Measurements from ENCODE around the gene FATE1. TPM values are rescaled to one million over a fixed set of nuclear protein-coding genes. Genes with fewer than 3 reads are reported as not detected.

Gene FATE1
- polyA plus RNA-seq, 1 donor from 2014 or later, result not detected

DNA sequence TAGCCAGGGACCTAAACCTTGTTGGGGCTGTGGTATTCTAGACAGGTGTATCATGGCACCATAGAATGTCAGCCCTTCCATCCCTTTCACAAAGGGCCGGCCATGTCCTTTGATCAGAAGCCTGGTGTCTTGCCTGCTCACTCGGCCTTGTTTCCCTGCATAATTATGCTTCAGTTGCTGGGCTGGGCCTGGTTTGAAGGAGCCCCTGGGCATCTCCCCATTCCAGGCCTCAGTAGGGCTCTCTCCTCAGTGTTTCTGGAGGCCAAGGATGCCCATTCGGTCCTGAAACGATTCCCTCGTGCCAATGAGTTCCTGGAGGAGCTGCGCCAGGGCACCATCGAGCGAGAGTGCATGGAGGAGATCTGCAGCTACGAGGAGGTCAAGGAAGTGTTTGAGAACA, 16.1 kb upstream of the FATE1 start:
- peaks cover 0 to 3% (median 0%) of the 10 kb centered on the region in 3 donors for H3K9me3 Mint-ChIP-seq
- no peaks in the 10 kb centered on the region for H3K36me3 Mint-ChIP-seq
- H3K27ac Mint-ChIP-seq, result no peak overlapping the region
- H3K4me1 Mint-ChIP-seq, result no peaks in the 10 kb centered on the region
- peaks cover 4% of the 10 kb centered on the region for H3K27me3 Mint-ChIP-seq
- H3K4me3 Mint-ChIP-seq, result no peak overlapping the region

DNA sequence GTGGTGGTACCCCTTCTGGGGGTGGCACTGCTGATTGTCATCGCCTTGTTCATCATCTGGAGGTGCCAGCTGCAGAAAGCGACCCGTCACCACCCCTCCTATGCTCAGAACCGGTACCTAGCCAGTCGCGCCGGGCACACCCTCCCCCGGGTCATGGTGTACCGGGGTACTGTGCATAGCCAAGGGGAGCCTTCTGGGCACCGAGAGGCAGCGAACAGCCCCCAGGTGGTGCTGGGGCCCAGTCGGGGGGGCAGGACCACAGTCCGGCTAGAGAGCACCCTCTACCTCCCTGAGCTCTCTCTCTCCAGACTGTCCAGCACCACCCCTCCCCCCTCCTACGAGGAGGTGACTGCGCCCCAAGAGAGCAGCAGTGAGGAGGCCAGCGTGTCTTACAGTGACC, 15.3 kb upstream of the FATE1 start:
- Mint-ChIP-seq H3K27ac (no peak overlapping the region), H3K4me3 (no peak overlapping the region), H3K9me3 (peaks cover 0 to 3% (median 0%) of the 10 kb centered on the region in 3 donors), H3K4me1 (no peaks in the 10 kb centered on the region), H3K36me3 (no peaks in the 10 kb centered on the region), H3K27me3 (peaks cover 5% of the 10 kb centered on the region)

DNA sequence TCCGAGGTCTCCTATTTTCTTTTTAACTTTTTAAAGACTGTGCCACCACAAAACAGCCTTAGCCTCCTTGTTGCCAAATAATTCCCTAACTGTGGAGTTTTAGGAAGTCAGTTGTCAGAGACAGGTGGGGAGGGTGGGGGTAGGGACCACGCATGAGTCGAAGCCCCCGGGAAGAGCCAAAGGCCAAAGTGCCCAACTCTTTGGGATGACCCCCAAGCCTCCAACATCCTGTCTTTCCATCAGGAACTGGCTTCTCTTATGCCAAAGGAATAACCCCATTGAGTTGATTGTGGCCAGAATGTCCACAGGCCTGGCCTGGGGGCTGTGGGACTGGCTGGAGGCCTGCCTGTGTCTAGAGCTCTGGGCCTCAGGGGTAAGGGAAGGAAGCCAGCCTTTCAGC, 14.8 kb upstream of the FATE1 start:
- Mint-ChIP-seq H3K27ac (no peak overlapping the region), H3K27me3 (peaks cover 5% of the 10 kb centered on the region), H3K9me3 (peaks cover 0 to 2% (median 0%) of the 10 kb centered on the region in 3 donors), H3K4me3 (no peak overlapping the region), H3K4me1 (no peaks in the 10 kb centered on the region), H3K36me3 (no peaks in the 10 kb centered on the region)

DNA sequence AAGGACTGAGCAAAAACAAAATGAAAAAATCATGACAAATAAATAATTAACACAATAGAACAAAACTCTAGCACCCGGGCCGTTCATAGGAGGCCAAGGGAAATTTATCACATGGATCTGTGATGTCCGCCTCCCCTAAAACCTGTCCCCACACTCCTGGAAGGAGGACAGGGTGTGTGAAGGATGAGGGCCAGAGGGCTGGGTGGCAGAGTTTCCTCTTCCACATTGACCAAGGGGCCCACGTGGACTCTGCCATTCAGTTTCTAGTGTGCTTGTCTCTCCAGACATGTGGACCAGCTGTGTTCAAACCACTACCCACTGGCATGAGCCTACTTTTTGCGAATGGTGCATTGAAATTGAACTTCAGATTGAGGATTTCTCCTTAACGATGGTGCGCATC, 14.3 kb upstream of the FATE1 start:
- Mint-ChIP-seq H3K4me1 (no peaks in the 10 kb centered on the region), H3K27me3 (peaks cover 5% of the 10 kb centered on the region), H3K4me3 (no peak overlapping the region), H3K36me3 (no peaks in the 10 kb centered on the region), H3K27ac (no peak overlapping the region), H3K9me3 (peaks cover 0 to 2% (median 0%) of the 10 kb centered on the region in 3 donors)

DNA sequence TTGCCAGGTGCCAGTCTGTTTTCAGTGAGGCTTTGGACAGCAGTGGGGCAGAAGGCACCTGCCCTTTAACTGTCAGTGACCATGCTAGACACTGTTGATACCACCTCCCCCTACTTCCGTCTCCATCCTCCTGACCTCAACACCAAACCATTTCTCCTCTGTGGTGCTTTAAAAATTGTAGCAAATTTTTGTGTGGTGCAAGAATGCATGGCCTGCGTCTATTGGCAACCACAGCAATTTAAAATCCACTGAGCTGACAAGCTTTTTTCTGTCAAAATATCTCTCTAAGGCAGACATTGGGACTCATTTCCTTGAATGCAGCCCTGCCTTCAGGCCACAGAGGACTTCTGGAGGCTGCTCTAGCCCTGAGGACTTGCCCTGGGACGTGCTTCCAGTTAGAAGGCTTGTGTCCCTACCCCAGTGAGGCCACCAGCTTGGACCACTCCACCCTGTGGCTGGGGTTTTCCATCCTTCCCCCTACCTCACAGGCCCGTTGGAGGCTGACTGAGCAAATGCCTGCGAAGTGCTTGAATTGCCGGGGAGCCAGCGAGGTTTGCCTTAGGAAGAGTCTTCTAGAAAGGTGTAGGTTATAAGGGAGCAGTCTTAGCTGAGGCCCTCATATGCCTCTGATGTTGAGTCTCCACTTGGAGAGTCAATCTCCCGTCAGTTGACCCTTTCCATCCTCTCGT, 13.7 kb upstream of the FATE1 start:
- H3K27me3 Mint-ChIP-seq, result peaks cover 5% of the 10 kb centered on the region
- no peaks in the 10 kb centered on the region for H3K36me3 Mint-ChIP-seq
- no peak overlapping the region for H3K27ac Mint-ChIP-seq
- H3K9me3 Mint-ChIP-seq, result peaks cover 0 to 2% (median 0%) of the 10 kb centered on the region in 3 donors
- no peaks in the 10 kb centered on the region for H3K4me1 Mint-ChIP-seq
- peak overlapping the region in 1 of 4 donors; percentile 17 for H3K4me3 Mint-ChIP-seq

DNA sequence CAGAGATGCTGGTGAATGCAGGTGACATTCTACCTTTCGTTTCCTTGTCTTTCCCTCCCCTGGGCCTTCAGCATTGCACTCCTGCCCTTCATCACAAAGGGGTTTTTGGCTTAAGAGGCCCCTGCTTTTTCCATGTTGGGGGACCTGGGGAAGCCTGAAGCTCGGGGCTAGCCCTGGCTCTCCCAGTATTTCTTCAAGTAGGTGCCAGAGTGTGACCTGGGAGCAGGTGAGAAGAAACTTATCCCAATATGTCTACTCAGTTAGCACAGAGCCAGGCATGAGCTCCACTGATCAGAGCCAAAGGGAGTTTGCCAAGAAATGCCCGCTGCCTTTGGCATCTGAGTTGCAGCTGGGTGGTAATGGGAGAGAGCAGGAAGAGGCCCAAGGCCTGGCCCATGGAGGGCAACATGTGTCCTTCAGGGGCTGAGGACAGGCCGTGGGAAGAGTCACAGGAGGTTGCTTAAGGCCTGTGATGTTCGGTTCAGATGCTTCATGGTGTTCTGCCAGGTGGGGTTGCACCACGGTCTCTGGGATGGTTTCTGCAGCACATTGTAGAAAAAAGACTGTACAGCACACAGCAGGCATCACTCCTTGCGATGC, 13.0 kb upstream of the FATE1 start:
- Mint-ChIP-seq H3K27me3 (peaks cover 5% of the 10 kb centered on the region), H3K4me1 (no peaks in the 10 kb centered on the region), H3K4me3 (peak overlapping the region in 1 of 4 donors; percentile 17), H3K36me3 (no peaks in the 10 kb centered on the region), H3K27ac (no peak overlapping the region), H3K9me3 (peaks cover 0 to 2% (median 0%) of the 10 kb centered on the region in 3 donors)

DNA sequence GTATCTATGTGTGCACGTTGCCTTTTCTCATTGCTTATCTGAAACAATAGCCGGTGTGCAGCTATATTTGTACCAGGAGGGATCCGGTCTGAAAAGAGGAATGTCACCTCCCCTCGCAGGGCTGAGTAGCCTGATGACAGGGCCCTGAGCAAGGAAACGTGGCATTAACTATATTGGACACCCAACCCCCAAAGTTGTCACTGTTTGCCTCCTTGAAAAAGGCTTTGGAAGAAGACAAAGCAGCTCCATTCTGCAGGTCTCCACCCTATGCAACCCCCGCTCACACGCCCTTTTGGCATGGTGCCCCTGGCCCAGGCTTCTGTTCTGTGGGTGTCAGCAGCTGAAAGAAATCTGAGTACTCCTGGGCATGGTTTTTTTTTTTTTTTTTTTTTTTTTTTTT, 12.3 kb upstream of the FATE1 start:
- H3K4me1 Mint-ChIP-seq, result no peaks in the 10 kb centered on the region
- no peaks in the 10 kb centered on the region for H3K36me3 Mint-ChIP-seq
- H3K27ac Mint-ChIP-seq, result no peak overlapping the region
- peaks cover 5% of the 10 kb centered on the region for H3K27me3 Mint-ChIP-seq
- no peak overlapping the region for H3K4me3 Mint-ChIP-seq
- H3K9me3 Mint-ChIP-seq, result peaks cover 0 to 2% (median 0%) of the 10 kb centered on the region in 3 donors

DNA sequence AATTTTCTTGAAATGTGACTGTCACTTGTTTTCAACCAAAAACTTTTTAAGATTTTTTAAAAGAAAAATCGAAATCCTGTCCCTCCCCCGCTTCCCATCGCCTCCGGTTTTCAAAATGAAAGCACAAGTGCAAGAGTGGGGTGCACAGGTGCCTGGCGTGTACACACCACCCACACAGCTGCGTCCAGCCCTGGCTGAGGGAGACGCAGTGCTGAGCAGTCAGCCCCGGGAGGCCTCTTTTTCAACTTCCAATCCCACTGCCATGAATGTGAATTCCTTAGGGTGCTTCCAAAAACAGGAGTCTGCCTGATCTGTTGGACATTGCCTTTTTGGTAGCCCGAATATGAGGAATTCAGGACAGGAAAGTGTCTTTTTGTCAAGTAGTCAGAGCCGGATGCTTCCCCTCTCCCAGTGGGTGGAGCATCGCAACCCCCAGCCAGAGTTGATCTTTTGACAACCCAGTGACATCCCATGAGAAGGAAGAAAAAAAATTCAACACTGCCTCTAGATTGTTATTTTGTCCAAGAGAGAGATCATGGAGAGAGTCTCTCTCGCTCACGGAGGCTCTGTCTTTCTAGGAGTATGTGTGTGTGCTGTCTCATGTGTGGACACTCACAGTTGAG, 11.7 kb upstream of the FATE1 start:
- no peak overlapping the region for H3K4me3 Mint-ChIP-seq
- H3K36me3 Mint-ChIP-seq, result no peaks in the 10 kb centered on the region
- peaks cover 0 to 2% (median 0%) of the 10 kb centered on the region in 3 donors for H3K9me3 Mint-ChIP-seq
- no peak overlapping the region for H3K27ac Mint-ChIP-seq
- H3K4me1 Mint-ChIP-seq, result no peaks in the 10 kb centered on the region
- H3K27me3 Mint-ChIP-seq, result peaks cover 5% of the 10 kb centered on the region

DNA sequence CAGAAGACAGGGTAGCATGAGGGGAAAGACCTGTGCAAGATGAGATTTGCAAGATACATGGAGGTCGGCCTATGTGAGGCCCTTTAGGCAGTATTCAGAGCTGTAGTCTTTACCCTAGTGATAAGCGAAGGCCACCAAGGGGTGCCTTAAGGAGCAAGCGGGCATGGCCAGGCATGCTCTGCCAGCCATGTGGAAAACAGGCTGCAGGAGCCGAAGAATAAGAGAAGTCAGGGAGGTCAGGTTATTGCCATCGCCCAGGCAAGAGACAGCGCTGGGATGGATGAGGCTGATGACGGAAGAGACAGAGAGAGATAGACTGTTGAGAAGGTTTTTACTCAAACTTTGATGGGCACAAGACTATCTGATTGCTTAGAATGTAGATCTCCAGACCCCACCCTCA, 7.0 kb upstream of the FATE1 start:
- H3K9me3 Mint-ChIP-seq, result peaks cover 0 to 2% (median 0%) of the 10 kb centered on the region in 3 donors
- H3K27ac Mint-ChIP-seq, result no peak overlapping the region
- no peaks in the 10 kb centered on the region for H3K36me3 Mint-ChIP-seq
- H3K4me1 Mint-ChIP-seq, result no peaks in the 10 kb centered on the region
- peaks cover 5% of the 10 kb centered on the region for H3K27me3 Mint-ChIP-seq
- H3K4me3 Mint-ChIP-seq, result no peak overlapping the region

DNA sequence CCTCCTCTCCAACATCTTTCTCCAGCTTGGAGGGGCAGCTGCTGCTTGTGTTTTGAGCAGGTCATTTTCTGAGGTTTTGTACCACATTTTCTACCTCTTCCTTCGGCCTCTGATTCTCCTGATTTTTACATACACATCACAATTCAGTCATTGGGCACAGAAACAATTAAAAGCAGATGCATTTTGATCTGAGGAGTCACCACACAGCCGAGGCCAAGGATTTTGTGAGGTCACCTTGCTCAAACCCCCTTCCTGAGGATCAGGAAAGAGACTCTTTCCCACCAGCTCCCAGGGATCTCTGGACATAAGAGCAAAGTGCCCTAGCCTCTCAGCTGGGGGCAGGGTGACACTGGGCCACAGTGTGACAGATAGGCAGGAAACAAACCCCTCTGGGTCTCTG, 5.4 kb upstream of the FATE1 start:
- no peaks in the 10 kb centered on the region for H3K36me3 Mint-ChIP-seq
- H3K27ac Mint-ChIP-seq, result no peak overlapping the region
- no peak overlapping the region for H3K4me3 Mint-ChIP-seq
- H3K9me3 Mint-ChIP-seq, result no peaks in the 10 kb centered on the region
- H3K4me1 Mint-ChIP-seq, result no peaks in the 10 kb centered on the region
- H3K27me3 Mint-ChIP-seq, result peaks cover 3% of the 10 kb centered on the region

DNA sequence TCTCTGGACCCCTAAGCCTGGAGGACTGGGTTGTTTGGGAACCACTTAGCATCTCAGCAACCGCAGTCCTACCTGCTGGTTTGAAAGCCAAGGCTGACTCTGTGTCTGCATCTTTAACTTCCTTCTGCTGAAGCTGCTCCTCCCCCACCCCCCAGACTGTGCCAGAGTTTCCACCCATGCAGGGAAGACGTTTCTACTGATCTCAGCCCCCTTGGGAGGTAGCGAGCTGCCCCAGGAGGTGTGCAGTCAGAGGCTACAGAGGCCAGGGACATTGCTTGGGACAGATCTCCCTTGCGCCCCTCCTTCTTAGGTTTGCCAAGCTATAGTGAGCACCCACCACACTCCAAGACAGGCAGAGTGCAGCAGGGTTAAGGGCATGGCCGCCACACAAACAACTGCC, 4.7 kb upstream of the FATE1 start:
- H3K27ac Mint-ChIP-seq, result no peak overlapping the region
- H3K9me3 Mint-ChIP-seq, result no peaks in the 10 kb centered on the region
- H3K36me3 Mint-ChIP-seq, result no peaks in the 10 kb centered on the region
- H3K27me3 Mint-ChIP-seq, result peaks cover 2% of the 10 kb centered on the region
- H3K4me1 Mint-ChIP-seq, result no peaks in the 10 kb centered on the region
- H3K4me3 Mint-ChIP-seq, result no peak overlapping the region

DNA sequence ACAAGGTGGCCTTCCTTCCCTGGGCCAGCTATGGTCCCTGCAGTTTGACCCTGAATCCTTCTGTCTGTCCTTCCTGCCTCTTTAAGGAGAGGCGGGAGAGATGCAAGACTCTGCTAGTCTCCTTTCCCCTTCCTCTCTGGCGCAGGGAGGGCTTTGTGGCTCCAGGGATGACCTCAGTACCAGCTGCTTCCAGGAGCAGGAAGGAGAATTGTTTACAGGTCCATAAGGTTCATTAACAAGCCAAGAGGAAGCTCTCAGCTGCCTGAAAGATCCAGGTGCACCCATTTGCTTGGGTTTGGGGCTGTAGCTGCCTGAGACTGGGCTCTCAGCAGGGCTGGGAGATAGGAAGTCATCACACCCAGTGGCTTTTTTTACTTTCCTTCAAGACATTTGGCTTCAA, 4.0 kb upstream of the FATE1 start:
- no peaks in the 10 kb centered on the region for H3K9me3 Mint-ChIP-seq
- no peaks in the 10 kb centered on the region for H3K4me1 Mint-ChIP-seq
- no peaks in the 10 kb centered on the region for H3K36me3 Mint-ChIP-seq
- H3K4me3 Mint-ChIP-seq, result no peak overlapping the region
- H3K27me3 Mint-ChIP-seq, result peaks cover 2% of the 10 kb centered on the region
- no peak overlapping the region for H3K27ac Mint-ChIP-seq

DNA sequence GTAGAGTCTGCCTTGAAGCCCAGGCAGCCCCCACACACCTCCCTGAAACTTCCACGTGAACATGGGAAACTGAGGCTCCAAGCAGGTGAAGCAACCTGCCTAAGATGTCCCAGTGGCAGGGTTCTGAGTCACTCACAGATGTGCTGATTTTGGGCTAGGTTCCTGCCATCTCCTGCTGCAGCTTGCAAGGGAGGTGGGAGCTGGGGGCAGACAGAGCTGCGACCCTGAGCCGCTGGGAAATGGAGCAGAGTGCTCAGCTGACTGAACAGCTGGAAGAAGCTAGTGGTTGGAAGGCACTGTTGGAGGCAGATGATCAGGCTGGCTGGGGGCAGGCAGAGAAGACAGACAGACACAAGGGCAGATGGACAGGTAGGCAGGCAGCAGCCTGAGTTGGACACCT, 3.6 kb upstream of the FATE1 start:
- Mint-ChIP-seq H3K4me1 (no peaks in the 10 kb centered on the region), H3K27me3 (peaks cover 2% of the 10 kb centered on the region)

DNA sequence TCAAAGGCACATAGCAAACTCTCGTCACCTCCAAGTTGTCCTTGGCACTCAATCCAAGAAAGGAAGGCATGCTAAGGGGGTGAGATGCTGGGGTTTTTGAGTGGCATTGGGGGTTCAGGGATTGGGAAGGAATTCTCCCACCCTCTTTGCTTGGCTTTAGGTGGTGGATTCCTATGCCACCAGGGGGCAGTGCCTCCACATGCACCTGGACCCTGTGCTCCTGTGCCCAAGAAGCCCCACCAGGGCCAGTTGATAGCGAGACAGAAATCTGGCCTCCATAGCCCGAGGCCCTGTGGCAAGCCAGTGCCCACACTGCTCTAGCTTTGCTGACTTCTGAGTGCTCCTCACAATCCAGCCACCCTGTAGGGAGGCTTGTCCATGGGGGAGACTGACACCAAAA, 2.0 kb upstream of the FATE1 start:
- H3K27me3 Mint-ChIP-seq, result peaks cover 2% of the 10 kb centered on the region
- H3K9me3 Mint-ChIP-seq, result peaks cover 0 to 2% (median 0%) of the 10 kb centered on the region in 3 donors
- H3K36me3 Mint-ChIP-seq, result no peaks in the 10 kb centered on the region
- no peak overlapping the region for H3K4me3 Mint-ChIP-seq
- no peak overlapping the region for H3K27ac Mint-ChIP-seq
- H3K4me1 Mint-ChIP-seq, result no peaks in the 10 kb centered on the region

More for the DNA sequence above, 3.6 kb upstream of the FATE1 start:
- no peak overlapping the region for H3K27ac Mint-ChIP-seq
- H3K4me3 Mint-ChIP-seq, result no peak overlapping the region
- no peaks in the 10 kb centered on the region for H3K9me3 Mint-ChIP-seq
- H3K36me3 Mint-ChIP-seq, result no peaks in the 10 kb centered on the region

DNA sequence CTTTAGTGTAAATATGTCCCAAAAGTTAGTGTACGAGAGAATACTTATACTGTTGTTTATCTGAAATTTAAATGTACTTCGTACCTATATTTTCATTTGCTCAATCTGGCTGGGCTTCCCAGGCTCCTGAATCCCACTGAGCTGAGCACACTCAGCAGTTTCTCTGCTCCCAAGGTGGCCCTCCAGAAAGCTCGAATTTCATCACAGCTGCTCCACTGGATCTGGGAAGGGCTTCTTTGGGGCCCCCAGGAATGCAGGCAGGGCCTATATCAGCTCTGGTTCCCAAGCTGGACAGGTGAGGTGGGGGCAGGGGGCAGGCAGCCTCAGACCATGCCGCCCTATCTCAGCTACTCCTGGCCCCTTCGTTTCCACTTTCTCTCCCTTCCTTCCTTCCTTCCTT, 1.5 kb upstream of the FATE1 start:
- no peak overlapping the region for H3K4me3 Mint-ChIP-seq
- H3K27me3 Mint-ChIP-seq, result peaks cover 2% of the 10 kb centered on the region
- H3K27ac Mint-ChIP-seq, result no peak overlapping the region
- H3K4me1 Mint-ChIP-seq, result no peaks in the 10 kb centered on the region
- H3K36me3 Mint-ChIP-seq, result no peaks in the 10 kb centered on the region
- H3K9me3 Mint-ChIP-seq, result peaks cover 0 to 2% (median 0%) of the 10 kb centered on the region in 3 donors
